Measurements from ENCODE around the gene ROCK2.
"Not testable (repeated sequence)": the region's sequence is repeated elsewhere in the genome, so short reads cannot be mapped to it uniquely, and the experiment has no call there.

The ROCK2 gene

GRCh38 chr2:11252458-11252857, 92.0 kb downstream of the ROCK2 start:
- not testable (repeated sequence) for H3K4me1 Mint-ChIP-seq, H3K27ac Mint-ChIP-seq, H3K27me3 Mint-ChIP-seq, H3K4me3 Mint-ChIP-seq, H3K9me3 Mint-ChIP-seq
- H3K36me3 Mint-ChIP-seq, result peaks cover 16% of the 10 kb centered on the region

GRCh38 chr2:11250400-11251196, 93.8 kb downstream of the ROCK2 start:
- peaks cover 20% of the 10 kb centered on the region for H3K36me3 Mint-ChIP-seq
- H3K4me3 Mint-ChIP-seq, result no peak overlapping the region
- H3K27me3 Mint-ChIP-seq, result no peaks in the 10 kb centered on the region
- no peak overlapping the region for H3K27ac Mint-ChIP-seq
- H3K4me1 Mint-ChIP-seq, result peaks cover 9% of the 10 kb centered on the region
- H3K9me3 Mint-ChIP-seq, result no peaks in the 10 kb centered on the region

GRCh38 chr2:11245322-11245721, 99.1 kb downstream of the ROCK2 start:
- Mint-ChIP-seq H3K4me1 (peaks cover 5% of the 10 kb centered on the region), H3K27ac (no peak overlapping the region), H3K9me3 (no peaks in the 10 kb centered on the region), H3K27me3 (no peaks in the 10 kb centered on the region), H3K36me3 (peaks cover 17% of the 10 kb centered on the region), H3K4me3 (no peak overlapping the region)

- Mint-ChIP-seq H3K4me1 (peaks cover 5% of the 10 kb centered on the region), H3K36me3 (peaks cover 15% of the 10 kb centered on the region), H3K27me3 (no peaks in the 10 kb centered on the region), H3K4me3 (no peak overlapping the region), H3K9me3 (no peaks in the 10 kb centered on the region), H3K27ac (no peak overlapping the region)
Observed at GRCh38 chr2:11244091-11244826, 100.2 kb downstream of the ROCK2 start.

DNA sequence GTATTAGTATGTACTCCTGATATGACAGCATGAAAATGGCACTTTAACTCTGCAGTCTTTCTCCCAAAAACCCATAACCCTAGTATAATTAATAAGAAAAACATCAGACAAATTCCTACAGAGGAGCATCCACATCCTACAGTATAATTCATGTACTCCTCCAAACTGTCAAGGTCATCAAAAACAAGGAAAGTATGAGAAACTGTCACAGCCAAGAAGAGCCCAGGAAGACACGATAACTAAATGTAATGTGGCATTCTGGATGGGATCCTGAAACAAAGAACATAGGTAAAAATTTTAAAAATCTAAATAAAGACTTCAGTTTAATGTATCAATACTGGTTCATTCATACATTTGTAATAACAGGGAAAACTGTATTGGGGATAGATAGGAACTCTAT, 100.9 kb downstream of the ROCK2 start:
- Mint-ChIP-seq H3K27me3 (no peaks in the 10 kb centered on the region), H3K4me3 (no peak overlapping the region), H3K27ac (no peak overlapping the region), H3K9me3 (no peaks in the 10 kb centered on the region), H3K4me1 (peaks cover 8% of the 10 kb centered on the region), H3K36me3 (peaks cover 15% of the 10 kb centered on the region)

GRCh38 chr2:11242542-11243174, 101.8 kb downstream of the ROCK2 start:
- Mint-ChIP-seq H3K27me3 (no peaks in the 10 kb centered on the region), H3K36me3 (peaks cover 14% of the 10 kb centered on the region), H3K4me3 (no peak overlapping the region), H3K9me3 (no peaks in the 10 kb centered on the region), H3K4me1 (peaks cover 8% of the 10 kb centered on the region), H3K27ac (no peak overlapping the region)

DNA sequence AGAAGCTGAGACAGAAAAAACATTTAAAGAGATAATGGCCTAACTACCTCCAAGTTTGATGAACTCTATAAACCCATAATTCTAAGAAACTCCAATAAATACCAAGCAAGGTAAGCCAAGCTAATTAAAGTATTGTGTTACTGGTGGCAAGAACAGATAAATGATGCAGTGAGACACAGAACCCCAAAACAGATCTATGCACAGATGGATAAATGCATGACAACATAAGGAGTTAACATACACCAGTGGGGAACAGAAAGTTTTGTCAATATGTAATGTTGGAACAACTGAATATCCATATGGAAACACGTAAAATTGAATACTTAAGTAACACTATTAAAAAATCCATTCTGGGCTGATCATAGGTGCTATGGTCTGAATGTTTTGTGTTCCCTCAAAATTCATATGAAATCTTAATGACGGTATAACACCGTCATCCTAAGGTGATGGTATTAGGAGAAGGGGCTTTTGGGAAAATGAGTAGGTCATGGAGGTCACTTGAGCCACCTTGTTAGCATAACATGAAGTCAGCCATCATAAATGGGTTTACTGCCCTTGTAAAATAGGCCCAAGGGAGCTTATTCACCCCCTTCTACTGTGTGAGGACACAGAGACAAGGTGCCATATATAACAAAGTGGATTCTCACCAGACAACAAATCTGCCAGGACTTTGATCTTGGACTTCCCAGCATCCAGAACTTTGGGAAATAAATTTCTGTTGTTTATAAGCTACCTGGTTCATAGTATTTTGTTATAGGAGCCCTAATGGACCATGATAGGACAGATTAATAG, 102.8 kb downstream of the ROCK2 start:
- Mint-ChIP-seq H3K27ac (no peak overlapping the region), H3K36me3 (peaks cover 15% of the 10 kb centered on the region), H3K4me3 (no peak overlapping the region), H3K9me3 (no peaks in the 10 kb centered on the region), H3K27me3 (no peaks in the 10 kb centered on the region), H3K4me1 (peaks cover 14% of the 10 kb centered on the region)

- Mint-ChIP-seq H3K27me3 (no peaks in the 10 kb centered on the region), H3K27ac (no peak overlapping the region), H3K4me1 (peaks cover 17% of the 10 kb centered on the region), H3K36me3 (peaks cover 17% of the 10 kb centered on the region), H3K9me3 (no peaks in the 10 kb centered on the region), H3K4me3 (no peak overlapping the region)
Observed at GRCh38 chr2:11239666-11240462, 104.6 kb downstream of the ROCK2 start.

- no peak overlapping the region for H3K27ac Mint-ChIP-seq
- no peaks in the 10 kb centered on the region for H3K27me3 Mint-ChIP-seq
- H3K4me3 Mint-ChIP-seq, result no peak overlapping the region
- no peaks in the 10 kb centered on the region for H3K9me3 Mint-ChIP-seq
- H3K4me1 Mint-ChIP-seq, result peaks cover 17% of the 10 kb centered on the region
- peaks cover 17% of the 10 kb centered on the region for H3K36me3 Mint-ChIP-seq
Observed at GRCh38 chr2:11239147-11239546, 105.3 kb downstream of the ROCK2 start.

- no peaks in the 10 kb centered on the region for H3K9me3 Mint-ChIP-seq
- no peak overlapping the region for H3K4me3 Mint-ChIP-seq
- no peak overlapping the region for H3K27ac Mint-ChIP-seq
- H3K27me3 Mint-ChIP-seq, result no peaks in the 10 kb centered on the region
- H3K4me1 Mint-ChIP-seq, result peaks cover 17% of the 10 kb centered on the region
- peaks cover 11% of the 10 kb centered on the region for H3K36me3 Mint-ChIP-seq
Observed at GRCh38 chr2:11237122-11237521, 107.3 kb downstream of the ROCK2 start.

- H3K36me3 Mint-ChIP-seq, result peaks cover 10% of the 10 kb centered on the region
- no peaks in the 10 kb centered on the region for H3K9me3 Mint-ChIP-seq
- no peaks in the 10 kb centered on the region for H3K27me3 Mint-ChIP-seq
- no peak overlapping the region for H3K27ac Mint-ChIP-seq
- H3K4me1 Mint-ChIP-seq, result peaks cover 17% of the 10 kb centered on the region
- no peak overlapping the region for H3K4me3 Mint-ChIP-seq
Observed at GRCh38 chr2:11236335-11236734, 108.1 kb downstream of the ROCK2 start.

GRCh38 chr2:11235583-11235982, 108.9 kb downstream of the ROCK2 start:
- no peak overlapping the region for H3K4me3 Mint-ChIP-seq
- H3K4me1 Mint-ChIP-seq, result peaks cover 17% of the 10 kb centered on the region
- no peak overlapping the region for H3K27ac Mint-ChIP-seq
- no peaks in the 10 kb centered on the region for H3K27me3 Mint-ChIP-seq
- no peaks in the 10 kb centered on the region for H3K9me3 Mint-ChIP-seq
- peaks cover 9% of the 10 kb centered on the region for H3K36me3 Mint-ChIP-seq

GRCh38 chr2:11234309-11234708, 110.1 kb downstream of the ROCK2 start:
- H3K36me3 Mint-ChIP-seq, result peaks cover 10% of the 10 kb centered on the region
- peaks cover 21% of the 10 kb centered on the region for H3K4me1 Mint-ChIP-seq
- no peaks in the 10 kb centered on the region for H3K9me3 Mint-ChIP-seq
- H3K4me3 Mint-ChIP-seq, result no peak overlapping the region
- no peaks in the 10 kb centered on the region for H3K27me3 Mint-ChIP-seq
- no peak overlapping the region for H3K27ac Mint-ChIP-seq

- not testable (repeated sequence) for H3K4me1 Mint-ChIP-seq, H3K27ac Mint-ChIP-seq, H3K9me3 Mint-ChIP-seq, H3K27me3 Mint-ChIP-seq, H3K4me3 Mint-ChIP-seq
- peaks cover 11% of the 10 kb centered on the region for H3K36me3 Mint-ChIP-seq
Observed at GRCh38 chr2:11231193-11231592, 113.2 kb downstream of the ROCK2 start.

GRCh38 chr2:11228692-11229091, 115.7 kb downstream of the ROCK2 start:
- Mint-ChIP-seq H3K9me3 (no peaks in the 10 kb centered on the region), H3K36me3 (peaks cover 11% of the 10 kb centered on the region), H3K27me3 (no peaks in the 10 kb centered on the region), H3K4me3 (no peak overlapping the region), H3K27ac (peak overlapping the region; percentile 0), H3K4me1 (peaks cover 4% of the 10 kb centered on the region)

All from activated naive CD4-positive, alpha-beta T cell treated with anti-CD3 and anti-CD28 coated beads, Interleukin-2, amount 50 U/mL, for 24 hours (primary cell).